CD4-positive, alpha-beta T cell treated with Interleukin-21 for 1 hour (primary cell): Measurements from ENCODE around the gene CLDND2.

ENCODE experiments used
- DNase-seq: peaks from one replicate; pipeline ENCODE4 v3.0.0-alpha.2; 2020

The CLDND2 gene

GRCh38 chr19:51327066-51328001 lies 41.5 kb downstream of the CLDND2 start:
- peak; percentile 47 for DNase-seq

- DNase-seq: no peak
Measured at GRCh38 chr19:51326216-51327065, 42.4 kb downstream of the CLDND2 start.

- DNase-seq: no peak
Measured at GRCh38 chr19:51325161-51325976, 43.4 kb downstream of the CLDND2 start.

- DNase-seq: no peak
Measured at GRCh38 chr19:51324167-51324481, 44.7 kb downstream of the CLDND2 start.

GRCh38 chr19:51323481-51324166 lies 45.2 kb downstream of the CLDND2 start:
- DNase-seq: no peak

- DNase-seq: no peak
Measured at GRCh38 chr19:51321799-51322198, 47.0 kb downstream of the CLDND2 start.

GRCh38 chr19:51320280-51320657 lies 48.5 kb downstream of the CLDND2 start:
- no peak for DNase-seq

GRCh38 chr19:51319649-51320279 lies 49.0 kb downstream of the CLDND2 start:
- DNase-seq: no peak

- no peak for DNase-seq
Measured at GRCh38 chr19:51318687-51319648, 49.8 kb downstream of the CLDND2 start.

- DNase-seq: no peak
Measured at GRCh38 chr19:51317968-51318367, 50.8 kb downstream of the CLDND2 start.

- no peak for DNase-seq
Measured at GRCh38 chr19:51317376-51317775, 51.4 kb downstream of the CLDND2 start.
